GM12874 (cell line): Measurements from ENCODE around the gene PXT1.

ENCODE experiments used
- TF ChIP-seq, protein P1 (sequence below): IDR thresholded peaks from 2 replicates; pipeline ENCODE4 v1.5.1; 2011; ENCODE audit warnings: low read depth, mild to moderate bottlenecking, control low read depth, low read length, moderate library complexity; ENCODE audit not compliant: insufficient read depth

PXT1 gene

DNA sequence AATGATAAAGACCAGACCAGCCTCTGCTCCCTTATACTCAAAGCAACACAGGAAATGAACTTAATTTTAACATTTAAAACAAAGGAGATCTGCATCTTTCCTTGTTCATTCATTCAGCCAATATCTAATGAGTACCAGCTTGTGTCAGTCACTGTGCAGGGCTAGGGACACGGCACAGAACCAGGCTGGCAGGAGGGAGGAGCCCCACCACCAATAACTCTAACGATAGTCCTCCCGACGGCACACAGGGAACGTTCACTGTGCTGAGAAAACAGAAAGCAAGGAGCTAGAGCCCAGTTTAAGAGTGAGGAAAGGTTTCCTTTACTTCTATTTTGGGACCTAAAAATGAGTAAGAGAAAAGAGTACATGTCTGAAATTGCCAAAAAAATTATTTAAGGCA lies 65.1 kb downstream of the PXT1 start:
- TF ChIP-seq, protein P1, sequence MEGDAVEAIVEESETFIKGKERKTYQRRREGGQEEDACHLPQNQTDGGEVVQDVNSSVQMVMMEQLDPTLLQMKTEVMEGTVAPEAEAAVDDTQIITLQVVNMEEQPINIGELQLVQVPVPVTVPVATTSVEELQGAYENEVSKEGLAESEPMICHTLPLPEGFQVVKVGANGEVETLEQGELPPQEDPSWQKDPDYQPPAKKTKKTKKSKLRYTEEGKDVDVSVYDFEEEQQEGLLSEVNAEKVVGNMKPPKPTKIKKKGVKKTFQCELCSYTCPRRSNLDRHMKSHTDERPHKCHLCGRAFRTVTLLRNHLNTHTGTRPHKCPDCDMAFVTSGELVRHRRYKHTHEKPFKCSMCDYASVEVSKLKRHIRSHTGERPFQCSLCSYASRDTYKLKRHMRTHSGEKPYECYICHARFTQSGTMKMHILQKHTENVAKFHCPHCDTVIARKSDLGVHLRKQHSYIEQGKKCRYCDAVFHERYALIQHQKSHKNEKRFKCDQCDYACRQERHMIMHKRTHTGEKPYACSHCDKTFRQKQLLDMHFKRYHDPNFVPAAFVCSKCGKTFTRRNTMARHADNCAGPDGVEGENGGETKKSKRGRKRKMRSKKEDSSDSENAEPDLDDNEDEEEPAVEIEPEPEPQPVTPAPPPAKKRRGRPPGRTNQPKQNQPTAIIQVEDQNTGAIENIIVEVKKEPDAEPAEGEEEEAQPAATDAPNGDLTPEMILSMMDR = no peak

DNA sequence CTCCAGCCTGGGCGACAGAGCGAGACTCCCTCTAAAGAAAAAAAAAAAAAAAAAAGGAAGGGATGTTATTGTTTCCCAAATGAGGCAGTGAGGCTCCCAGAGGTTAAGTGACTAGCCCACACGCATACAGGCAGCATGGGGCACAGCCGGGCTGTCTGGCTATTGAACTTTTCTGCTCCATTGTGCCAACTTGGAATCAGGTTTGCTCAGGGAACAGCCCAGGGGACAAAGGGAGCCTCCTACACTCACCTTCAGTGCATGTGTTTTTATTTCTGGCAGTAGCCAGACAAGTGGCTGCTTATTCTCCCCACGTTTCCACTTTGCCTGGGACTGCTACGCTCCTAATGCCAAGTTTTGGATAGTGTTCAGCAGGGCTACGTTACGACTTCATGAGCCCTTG lies 65.9 kb downstream of the PXT1 start:
- TF ChIP-seq, protein P1 = no peak

DNA sequence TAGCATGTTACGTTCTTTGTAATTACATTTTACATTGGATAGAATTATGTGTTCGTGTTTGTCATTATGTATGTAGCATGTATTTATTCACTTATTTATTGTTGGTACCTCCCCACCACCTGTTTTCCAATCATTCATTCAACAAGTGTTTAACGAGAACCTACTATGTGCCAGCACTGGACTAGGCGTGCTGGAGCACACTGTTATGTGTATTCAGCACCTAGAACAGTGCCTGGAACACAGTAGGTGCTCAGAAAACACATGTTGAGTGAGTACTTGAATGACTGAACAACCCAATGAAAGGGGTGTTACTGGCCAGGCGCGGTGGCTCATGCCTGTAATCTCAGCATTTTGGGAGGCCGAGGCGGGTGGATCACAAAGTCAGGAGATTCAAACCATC lies 66.5 kb downstream of the PXT1 start:
- TF ChIP-seq, protein P1 = no peak

DNA sequence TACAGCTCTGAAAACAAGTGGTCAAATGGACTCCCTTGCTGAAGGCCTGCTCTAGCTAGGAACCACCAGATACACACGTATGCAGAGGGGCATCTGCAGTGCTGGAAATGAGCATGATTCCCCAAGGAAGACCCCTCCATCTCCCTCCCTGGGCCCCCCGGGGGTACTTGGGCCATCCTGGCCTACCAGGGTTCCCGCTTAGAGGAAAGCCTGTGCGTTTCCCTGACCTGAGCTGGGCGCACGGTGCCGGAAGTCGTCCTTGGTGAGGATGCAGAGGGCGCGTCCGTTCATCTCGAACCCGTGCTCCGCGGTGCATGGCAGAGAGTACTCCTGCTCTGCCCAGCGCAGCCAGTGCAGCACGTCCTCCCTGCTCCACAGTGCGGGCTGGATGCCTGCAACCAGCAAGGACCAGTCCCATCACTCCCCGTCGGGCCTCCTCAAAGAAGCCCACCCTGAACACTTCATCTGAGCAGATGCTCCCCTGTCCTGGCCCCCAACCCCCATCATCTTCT lies 67.0 kb downstream of the PXT1 start:
- TF ChIP-seq, protein P1 = no peak

DNA sequence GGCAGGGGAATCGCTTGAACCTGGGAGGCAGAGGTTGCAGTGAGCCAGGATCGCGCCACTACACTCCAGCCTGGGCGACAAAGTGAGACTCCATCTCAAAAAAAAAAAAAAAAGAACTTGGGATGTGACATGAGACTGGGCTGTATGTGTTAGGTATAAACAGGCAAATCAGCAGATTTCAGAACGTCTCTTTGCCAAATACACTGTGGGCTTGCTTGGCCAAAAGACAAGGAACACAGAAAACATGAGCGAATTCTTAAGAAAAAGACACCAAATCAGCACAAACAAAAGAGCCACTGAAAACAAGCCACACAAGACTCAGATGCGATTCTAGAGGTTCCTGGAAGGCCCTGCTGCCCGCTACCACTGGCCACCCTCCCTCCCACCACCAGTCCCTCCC lies 67.7 kb downstream of the PXT1 start:
- TF ChIP-seq, protein P1 = no peak

DNA sequence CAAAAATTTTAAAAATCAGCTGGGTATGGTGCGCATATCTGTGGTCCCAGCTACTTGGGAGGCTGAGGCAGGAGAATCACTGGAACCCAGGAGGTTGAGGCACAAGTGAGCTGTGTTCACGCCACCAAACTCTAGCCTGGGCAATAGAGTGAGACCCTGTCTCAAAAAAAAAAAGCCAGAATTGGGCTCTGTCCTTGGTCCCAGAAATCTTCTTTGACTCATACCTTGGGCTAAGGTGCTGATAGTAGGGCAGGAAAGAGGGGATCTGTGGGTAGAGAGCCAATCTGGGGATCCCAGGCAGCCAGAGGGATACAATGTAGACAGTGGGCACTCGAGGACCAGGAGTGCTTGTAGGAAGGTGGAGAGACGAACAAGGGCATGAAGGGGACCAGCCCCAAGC lies 68.5 kb downstream of the PXT1 start:
- TF ChIP-seq, protein P1 = no peak

DNA sequence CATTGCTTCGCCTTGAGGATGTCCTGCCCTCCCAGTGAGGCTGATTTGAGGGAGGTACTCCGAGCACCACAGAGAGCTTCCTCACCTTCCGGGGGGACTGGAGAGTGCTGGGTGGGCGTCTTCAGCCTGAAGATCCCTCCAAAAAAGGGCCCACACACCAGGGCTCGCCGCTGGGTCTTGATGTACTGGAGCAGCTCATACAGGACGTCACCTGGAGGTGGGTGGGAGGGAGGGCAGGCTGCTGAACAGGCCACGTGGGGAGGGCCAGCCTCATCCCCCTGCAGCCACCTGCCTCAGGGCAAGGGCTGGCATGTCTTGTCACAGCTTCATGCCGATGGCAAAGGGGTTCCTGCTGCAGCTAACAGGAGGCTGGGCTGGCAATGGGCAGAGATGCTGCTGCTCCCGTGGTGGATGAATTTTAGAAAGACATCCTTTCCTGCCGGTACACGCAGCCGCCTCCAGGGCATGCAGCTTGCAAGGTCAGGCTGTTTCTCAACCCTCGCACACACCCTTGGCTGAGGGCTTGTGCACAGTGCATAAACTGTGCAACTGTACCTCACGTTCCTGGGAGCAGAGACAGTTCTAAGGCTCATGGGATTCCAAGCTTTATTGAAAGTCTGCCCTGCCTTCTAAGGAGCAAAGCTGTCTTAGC lies 69.2 kb downstream of the PXT1 start:
- TF ChIP-seq, protein P1 = no peak
